Measurements from ENCODE around the gene ZBTB24.
A peak's percentile ranks its signal among the peaks of the same experiment; 100 is the strongest.

Gene ZBTB24

DNA sequence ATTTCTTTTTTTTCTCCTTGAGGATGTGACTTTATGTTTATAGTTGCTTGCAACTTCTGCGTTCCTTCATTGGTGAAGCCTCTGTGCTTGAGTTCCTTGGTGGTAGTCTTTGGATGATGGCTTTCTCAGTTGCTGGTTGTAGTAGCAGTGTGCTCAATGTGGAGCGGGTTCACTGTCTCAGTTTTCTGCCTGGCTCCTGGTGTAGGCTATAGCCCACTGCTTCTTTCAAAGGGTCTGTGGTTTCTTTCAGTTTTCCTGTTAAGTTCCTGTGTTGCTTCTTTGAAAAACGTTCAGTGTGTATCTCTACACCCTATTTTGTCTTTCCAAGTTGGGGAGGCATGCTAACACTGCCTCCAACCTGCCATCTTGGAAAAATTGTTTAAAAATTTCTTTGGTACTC is 33.9 kb upstream of the ZBTB24 start:
- H3K4me3 ChIP-seq (ENCODE audit: low read depth, low read length), result no peak overlapping the region
- TF ChIP-seq, protein P1, sequence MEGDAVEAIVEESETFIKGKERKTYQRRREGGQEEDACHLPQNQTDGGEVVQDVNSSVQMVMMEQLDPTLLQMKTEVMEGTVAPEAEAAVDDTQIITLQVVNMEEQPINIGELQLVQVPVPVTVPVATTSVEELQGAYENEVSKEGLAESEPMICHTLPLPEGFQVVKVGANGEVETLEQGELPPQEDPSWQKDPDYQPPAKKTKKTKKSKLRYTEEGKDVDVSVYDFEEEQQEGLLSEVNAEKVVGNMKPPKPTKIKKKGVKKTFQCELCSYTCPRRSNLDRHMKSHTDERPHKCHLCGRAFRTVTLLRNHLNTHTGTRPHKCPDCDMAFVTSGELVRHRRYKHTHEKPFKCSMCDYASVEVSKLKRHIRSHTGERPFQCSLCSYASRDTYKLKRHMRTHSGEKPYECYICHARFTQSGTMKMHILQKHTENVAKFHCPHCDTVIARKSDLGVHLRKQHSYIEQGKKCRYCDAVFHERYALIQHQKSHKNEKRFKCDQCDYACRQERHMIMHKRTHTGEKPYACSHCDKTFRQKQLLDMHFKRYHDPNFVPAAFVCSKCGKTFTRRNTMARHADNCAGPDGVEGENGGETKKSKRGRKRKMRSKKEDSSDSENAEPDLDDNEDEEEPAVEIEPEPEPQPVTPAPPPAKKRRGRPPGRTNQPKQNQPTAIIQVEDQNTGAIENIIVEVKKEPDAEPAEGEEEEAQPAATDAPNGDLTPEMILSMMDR (IDR thresholded peaks at IDR 0.05; ENCODE audit: low read depth, low read length), result no peak

DNA sequence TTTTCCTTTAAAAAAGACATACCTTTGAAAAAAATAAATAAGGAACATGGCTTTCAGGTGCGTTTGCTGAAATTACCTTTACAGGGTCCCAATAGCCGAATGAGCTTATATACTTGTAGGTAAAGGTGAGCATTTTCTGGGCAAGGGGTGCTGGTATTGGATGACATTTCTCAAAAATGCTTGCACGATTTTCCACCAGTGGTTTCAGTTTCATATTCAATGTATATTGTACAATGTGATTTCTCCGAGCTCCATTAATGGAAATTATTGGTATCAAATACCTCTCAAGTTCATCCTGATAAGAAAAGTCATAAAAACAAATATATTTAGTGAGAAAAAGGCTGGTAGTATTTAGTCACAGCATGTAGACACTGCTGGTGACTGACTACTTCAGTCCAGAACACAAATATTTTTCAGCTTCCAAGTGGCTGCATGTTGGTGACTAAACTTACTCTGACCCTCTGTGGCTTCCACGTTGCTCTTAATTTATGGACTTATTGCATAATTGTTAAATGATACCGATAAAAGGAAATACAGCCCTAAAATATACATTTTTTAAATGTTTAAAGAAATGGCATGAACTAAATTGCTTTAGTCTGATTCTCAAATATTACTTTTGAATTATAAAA is 32.9 kb upstream of the ZBTB24 start:
- H3K4me3 ChIP-seq (ENCODE audit: low read depth, low read length), result peak overlapping the region; percentile 43
- TF ChIP-seq, protein P1 (IDR thresholded peaks at IDR 0.05; ENCODE audit: low read depth, low read length), result no peak

DNA sequence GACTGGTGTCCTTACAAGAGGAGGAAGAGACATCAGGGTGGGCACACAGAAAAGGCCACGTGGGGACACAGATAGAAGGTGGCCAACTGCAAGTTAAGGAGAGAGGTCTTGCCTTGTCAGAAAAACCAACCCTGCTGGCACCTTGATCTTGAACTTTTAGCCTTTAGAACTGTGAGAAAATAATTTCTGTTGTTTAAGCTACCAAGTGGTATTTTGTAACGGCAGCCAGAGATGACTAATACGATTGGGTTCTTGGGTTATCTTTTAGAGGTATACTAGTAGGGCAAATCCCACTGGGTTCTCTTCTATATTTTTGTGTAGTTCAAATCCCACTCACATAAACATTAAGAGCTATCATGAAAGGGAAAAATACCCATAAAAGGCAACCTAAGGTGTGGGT is 31.9 kb upstream of the ZBTB24 start:
- TF ChIP-seq, protein P1 (IDR thresholded peaks at IDR 0.05; ENCODE audit: low read depth, low read length), result no peak
- H3K4me3 ChIP-seq (ENCODE audit: low read depth, low read length), result no peak overlapping the region

DNA sequence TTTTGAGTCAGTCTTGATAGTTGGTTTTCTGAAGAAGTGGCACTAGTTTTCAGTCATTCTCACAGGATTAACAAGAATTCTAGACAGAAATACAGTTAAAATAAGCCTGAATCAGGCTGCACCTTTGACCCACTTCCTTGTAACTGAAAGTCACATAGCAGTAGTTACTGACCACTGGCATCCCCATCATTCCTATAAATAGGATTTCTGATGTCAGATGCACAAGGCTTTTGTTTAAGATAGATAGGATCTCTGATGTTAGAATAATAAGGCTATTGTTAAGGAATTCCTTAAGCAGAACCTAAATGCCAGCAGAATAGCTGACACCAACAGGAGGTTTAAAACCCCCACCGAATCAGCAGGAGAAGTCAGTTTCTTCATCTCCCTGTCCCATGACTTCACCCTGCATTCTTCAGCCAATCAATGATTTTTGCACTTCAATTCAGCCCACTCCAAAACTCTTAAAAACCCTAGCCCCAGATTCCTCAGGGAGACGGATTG is 30.6 kb upstream of the ZBTB24 start:
- H3K4me3 ChIP-seq (ENCODE audit: low read depth, low read length), result no peak overlapping the region
- TF ChIP-seq, protein P1 (IDR thresholded peaks at IDR 0.05; ENCODE audit: low read depth, low read length), result no peak

DNA sequence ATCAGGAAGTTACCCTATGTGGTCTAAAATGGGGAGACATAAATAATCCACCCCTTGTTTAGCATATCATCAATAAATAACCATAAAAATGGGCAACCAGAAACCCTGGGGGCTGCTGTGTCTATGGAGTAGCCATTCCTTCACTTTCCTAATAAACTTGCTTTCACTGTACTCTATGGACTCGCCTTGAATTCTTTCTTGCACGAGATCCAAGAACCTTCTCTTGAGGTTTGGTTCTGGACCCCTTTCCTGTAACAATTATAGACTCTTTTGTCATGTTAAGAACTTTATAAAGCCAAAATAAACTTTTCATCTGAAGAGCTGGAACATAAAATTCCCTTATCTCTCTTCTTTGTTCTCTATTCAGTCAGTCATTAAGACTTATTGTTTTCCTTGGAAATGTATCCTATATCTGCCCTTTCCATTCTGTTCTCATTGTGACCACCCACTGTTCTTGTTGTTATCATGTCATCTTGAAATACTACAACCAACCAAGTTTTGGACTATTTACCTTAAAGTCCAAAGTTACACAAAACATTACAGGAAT is 29.3 kb upstream of the ZBTB24 start:
- TF ChIP-seq, protein P1 (IDR thresholded peaks at IDR 0.05; ENCODE audit: low read depth, low read length), result no peak
- no peak overlapping the region for H3K4me3 ChIP-seq (ENCODE audit: low read depth, low read length)

DNA sequence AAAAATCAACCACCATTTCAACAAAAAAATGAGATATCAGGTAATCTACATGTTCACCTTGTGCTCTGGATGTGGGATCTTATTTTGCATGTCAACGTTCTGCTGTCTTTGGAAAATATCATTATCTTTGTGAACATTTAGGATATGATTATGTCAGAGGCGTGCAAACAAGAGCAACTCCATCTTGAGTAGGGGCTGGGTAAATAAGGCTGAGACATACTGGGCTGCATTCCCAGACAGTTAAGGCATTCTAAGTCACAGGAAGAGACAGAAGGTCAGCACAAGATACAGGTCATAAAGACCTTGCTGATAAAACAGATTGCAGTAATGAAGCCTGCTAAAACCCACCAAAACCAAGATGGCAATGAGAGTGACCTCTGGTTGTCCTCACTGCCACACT is 28.8 kb upstream of the ZBTB24 start:
- H3K4me3 ChIP-seq (ENCODE audit: low read depth, low read length), result no peak overlapping the region
- TF ChIP-seq, protein P1 (IDR thresholded peaks at IDR 0.05; ENCODE audit: low read depth, low read length), result no peak

DNA sequence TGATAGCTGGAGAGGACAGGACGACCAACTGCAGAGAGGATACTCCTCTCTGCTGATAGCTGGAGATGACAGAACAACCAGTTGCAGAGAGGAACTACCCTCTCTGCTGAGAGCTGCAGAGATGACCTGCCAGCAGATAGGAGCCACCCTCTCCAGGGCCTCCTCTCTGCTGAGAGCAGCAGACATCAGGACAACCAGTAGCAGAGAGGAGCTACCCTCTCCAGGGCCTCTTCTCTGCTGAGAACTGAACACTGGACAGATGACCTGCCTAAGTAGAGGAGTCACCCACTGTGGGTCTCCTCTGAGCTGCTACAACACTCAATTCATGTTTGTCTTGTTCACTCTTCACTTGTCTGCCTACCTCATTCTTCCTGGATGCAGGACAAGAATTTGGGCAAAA is 27.3 kb upstream of the ZBTB24 start:
- no peak overlapping the region for H3K4me3 ChIP-seq (ENCODE audit: low read depth, low read length)
- TF ChIP-seq, protein P1 (IDR thresholded peaks at IDR 0.05; ENCODE audit: low read depth, low read length), result no peak

Measured in WI38 (cell line).